ENCODE data around the gene CCDC12. TPM values are rescaled to one million over a fixed set of nuclear protein-coding genes. Genes with fewer than 3 reads are reported as not detected.

CCDC12 gene
- total and polyA plus RNA-seq, 2 donors (not counting 1 experiment from before 2014, with no cell fraction given) = 84.0 to 97.3 TPM

DNA sequence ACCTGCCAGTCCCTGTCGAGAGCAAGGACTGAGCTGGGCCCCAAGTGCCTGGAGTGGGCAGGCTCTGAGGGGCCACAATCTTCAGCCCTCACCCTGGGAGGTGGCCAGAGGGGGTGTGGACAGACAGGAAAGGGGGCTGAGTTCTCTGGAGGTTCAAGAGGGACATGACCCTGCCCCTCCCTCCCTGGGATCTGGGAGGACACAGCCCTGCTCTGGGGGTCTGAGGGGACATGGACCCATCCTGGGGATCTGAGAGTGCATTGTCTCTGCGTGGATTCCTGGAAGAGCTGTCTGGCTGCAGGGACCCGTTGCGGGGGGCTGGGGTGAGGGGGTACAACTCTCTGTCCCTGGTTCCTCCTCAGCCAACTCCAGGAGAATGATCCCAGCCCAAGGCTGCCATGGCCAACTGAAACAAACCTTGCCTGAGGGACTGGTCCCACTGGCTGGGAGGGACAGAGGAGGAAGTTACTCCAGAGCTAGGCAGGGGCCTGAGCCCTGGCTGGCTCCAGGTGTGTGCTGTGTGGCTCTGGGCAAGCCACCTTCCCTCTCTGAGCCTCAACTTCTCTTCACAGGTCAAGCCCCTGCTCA, 70.0 kb downstream of the CCDC12 start:
- ChIA-PET CTCF (no interaction called here), POLR2A (no interaction called here)
- H3K4me3 ChIP-seq (ENCODE audit: control extremely low read depth in 1 of 5, extremely low read depth in 1 of 5, insufficient read depth in 1 of 5, low read depth in 2 of 5, low read length in 4 of 5) = no peak overlapping the region
- H3K4me1 Mint-ChIP-seq = peaks cover 7% of the 10 kb centered on the region
- WGBS (ENCODE audit: insufficient coverage) = 66% methylated on average over 3 of the region's 4 CpGs
- no peaks in the 10 kb centered on the region for H3K9me3 Mint-ChIP-seq (ENCODE audit: insufficient read depth)
- no peaks in the 10 kb centered on the region for H3K79me2 ChIP-seq (ENCODE audit: control insufficient read depth, insufficient read depth, low read length)
- H2AFZ ChIP-seq (ENCODE audit: insufficient read depth, low read depth, low read length, poor library complexity, severe bottlenecking) = no peak overlapping the region
- no peaks in the 10 kb centered on the region for H3K9me3 ChIP-seq (ENCODE audit: control extremely low read depth in 1 of 3, control insufficient read depth in 2 of 3, insufficient read depth in 1 of 3, low read length in 2 of 3)
- H4K20me1 ChIP-seq (ENCODE audit: control insufficient read depth, insufficient read depth, low read length, poor library complexity, severe bottlenecking) = peaks cover 9% of the 10 kb centered on the region
- H3K27ac Mint-ChIP-seq = no peak overlapping the region
- H3K4me3 Mint-ChIP-seq = no peak overlapping the region
- H3K27me3 Mint-ChIP-seq = no peaks in the 10 kb centered on the region
- intact Hi-C loops (cut with micrococcal nuclease) = no loop called here
- no peak for TF ChIP-seq EZH2 (IDR thresholded peaks at IDR 0.05; ENCODE audit: borderline replicate concordance, insufficient read depth, low read depth, low read length, poor library complexity, severe bottlenecking)
- TF ChIP-seq, protein P1, sequence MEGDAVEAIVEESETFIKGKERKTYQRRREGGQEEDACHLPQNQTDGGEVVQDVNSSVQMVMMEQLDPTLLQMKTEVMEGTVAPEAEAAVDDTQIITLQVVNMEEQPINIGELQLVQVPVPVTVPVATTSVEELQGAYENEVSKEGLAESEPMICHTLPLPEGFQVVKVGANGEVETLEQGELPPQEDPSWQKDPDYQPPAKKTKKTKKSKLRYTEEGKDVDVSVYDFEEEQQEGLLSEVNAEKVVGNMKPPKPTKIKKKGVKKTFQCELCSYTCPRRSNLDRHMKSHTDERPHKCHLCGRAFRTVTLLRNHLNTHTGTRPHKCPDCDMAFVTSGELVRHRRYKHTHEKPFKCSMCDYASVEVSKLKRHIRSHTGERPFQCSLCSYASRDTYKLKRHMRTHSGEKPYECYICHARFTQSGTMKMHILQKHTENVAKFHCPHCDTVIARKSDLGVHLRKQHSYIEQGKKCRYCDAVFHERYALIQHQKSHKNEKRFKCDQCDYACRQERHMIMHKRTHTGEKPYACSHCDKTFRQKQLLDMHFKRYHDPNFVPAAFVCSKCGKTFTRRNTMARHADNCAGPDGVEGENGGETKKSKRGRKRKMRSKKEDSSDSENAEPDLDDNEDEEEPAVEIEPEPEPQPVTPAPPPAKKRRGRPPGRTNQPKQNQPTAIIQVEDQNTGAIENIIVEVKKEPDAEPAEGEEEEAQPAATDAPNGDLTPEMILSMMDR (IDR thresholded peaks at IDR 0.05) = no peak
- H3K9ac ChIP-seq (ENCODE audit: low read length) = no peak overlapping the region
- H3K27me3 ChIP-seq (replicated peaks in 1 of 4; ENCODE audit: control extremely low read depth in 1 of 4, control insufficient read depth in 3 of 4, insufficient read depth in 4 of 4, low read length in 3 of 4) = peaks cover 0 to 2% (median 0%) of the 10 kb centered on the region in 4 experiments
- no peak overlapping the region for H3K4me2 ChIP-seq (replicated peaks; ENCODE audit: low read depth, low read length, poor library complexity, severe bottlenecking)
- DNase-seq = no peak
- peaks cover 9 to 12% of the 10 kb centered on the region in 2 donors for H3K4me1 ChIP-seq (ENCODE audit: control insufficient read depth in 2 of 2, insufficient read depth in 2 of 2, low read length in 2 of 2)
- no peak for ATAC-seq (ENCODE audit: low read depth)
- H3K36me3 ChIP-seq (replicated peaks in 1 of 2; ENCODE audit: control extremely low read depth in 1 of 2, control insufficient read depth in 1 of 2, extremely low read depth in 1 of 2, insufficient read depth in 2 of 2, low read length in 1 of 2) = no peaks in the 10 kb centered on the region
- H3K27ac ChIP-seq (ENCODE audit: low read length in 2 of 2) = no peak overlapping the region

DNA sequence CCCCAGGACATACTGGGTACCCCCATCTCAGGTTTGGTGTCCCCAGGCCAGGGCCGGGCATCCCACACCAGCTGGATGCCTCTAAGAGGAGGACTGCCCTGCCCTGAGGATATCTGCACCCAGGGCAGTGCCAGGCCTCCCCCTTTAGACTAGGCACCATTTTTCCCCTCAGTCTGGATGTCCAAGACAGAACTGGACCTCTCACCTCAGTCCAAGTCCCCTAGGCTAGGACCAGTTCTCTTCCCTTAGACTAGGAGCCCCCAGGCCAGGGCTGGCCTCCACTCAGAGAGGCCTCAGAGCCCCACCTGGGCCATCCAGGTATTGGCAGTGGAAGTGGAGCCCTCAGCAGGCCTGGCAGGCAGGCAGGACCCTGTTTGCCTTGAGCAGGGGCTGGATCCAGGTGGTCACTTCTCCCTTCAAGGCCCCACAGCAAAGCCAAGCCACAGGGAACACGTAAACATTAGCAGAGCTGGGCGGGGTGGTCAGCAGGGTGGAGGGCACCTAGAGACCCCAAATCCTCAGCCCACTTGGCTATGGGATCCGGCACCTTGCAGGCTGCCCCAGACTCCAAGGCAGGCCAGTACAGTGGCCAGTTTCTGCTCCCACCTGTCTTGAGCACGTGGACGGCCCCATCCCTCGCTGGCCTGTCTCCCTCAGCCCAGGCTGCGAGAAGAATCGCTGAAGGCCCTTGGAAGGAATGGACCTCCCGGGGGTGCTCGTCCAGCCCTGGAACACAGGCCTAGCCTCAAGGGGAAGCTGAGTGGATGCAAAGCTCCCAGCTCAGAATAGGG, 70.7 kb downstream of the CCDC12 start:
- CTCF ChIA-PET = no interaction called here

More for the DNA sequence above, 70.7 kb downstream of the CCDC12 start:
- intact Hi-C loops (cut with micrococcal nuclease) = no loop called here
- no peak overlapping the region for H3K4me2 ChIP-seq (replicated peaks; ENCODE audit: low read depth, low read length, poor library complexity, severe bottlenecking)
- DNase-seq = no peak
- H3K4me1 Mint-ChIP-seq = peaks cover 7% of the 10 kb centered on the region
- POLR2A ChIA-PET = no interaction called here
- TF ChIP-seq, protein P1 (IDR thresholded peaks at IDR 0.05) = no peak
- TF ChIP-seq EZH2 (IDR thresholded peaks at IDR 0.05; ENCODE audit: borderline replicate concordance, insufficient read depth, low read depth, low read length, poor library complexity, severe bottlenecking) = no peak
- H3K27me3 Mint-ChIP-seq = no peaks in the 10 kb centered on the region
- no peak overlapping the region for H2AFZ ChIP-seq (ENCODE audit: insufficient read depth, low read depth, low read length, poor library complexity, severe bottlenecking)
- no peaks in the 10 kb centered on the region for H3K9me3 Mint-ChIP-seq (ENCODE audit: insufficient read depth)
- H3K4me1 ChIP-seq (ENCODE audit: control insufficient read depth in 2 of 2, insufficient read depth in 2 of 2, low read length in 2 of 2) = peaks cover 9 to 12% of the 10 kb centered on the region in 2 donors
- no peaks in the 10 kb centered on the region for H3K9me3 ChIP-seq (ENCODE audit: control extremely low read depth in 1 of 3, control insufficient read depth in 2 of 3, insufficient read depth in 1 of 3, low read length in 2 of 3)
- no peak overlapping the region for H3K4me3 Mint-ChIP-seq
- no peaks in the 10 kb centered on the region for H3K36me3 ChIP-seq (replicated peaks in 1 of 2; ENCODE audit: control extremely low read depth in 1 of 2, control insufficient read depth in 1 of 2, extremely low read depth in 1 of 2, insufficient read depth in 2 of 2, low read length in 1 of 2)
- peaks cover 9% of the 10 kb centered on the region for H4K20me1 ChIP-seq (ENCODE audit: control insufficient read depth, insufficient read depth, low read length, poor library complexity, severe bottlenecking)
- no peak for ATAC-seq (ENCODE audit: low read depth)
- WGBS (ENCODE audit: insufficient coverage) = 97% methylated on average over 11 of the region's 11 CpGs
- H3K79me2 ChIP-seq (ENCODE audit: control insufficient read depth, insufficient read depth, low read length) = no peaks in the 10 kb centered on the region
- no peak overlapping the region for H3K4me3 ChIP-seq (ENCODE audit: control extremely low read depth in 1 of 5, extremely low read depth in 1 of 5, insufficient read depth in 1 of 5, low read depth in 2 of 5, low read length in 4 of 5)
- no peak overlapping the region for H3K27ac Mint-ChIP-seq
- H3K27ac ChIP-seq (ENCODE audit: low read length in 2 of 2) = no peak overlapping the region
- peaks cover 0 to 2% (median 0%) of the 10 kb centered on the region in 4 experiments for H3K27me3 ChIP-seq (replicated peaks in 1 of 4; ENCODE audit: control extremely low read depth in 1 of 4, control insufficient read depth in 3 of 4, insufficient read depth in 4 of 4, low read length in 3 of 4)
- no peak overlapping the region for H3K9ac ChIP-seq (ENCODE audit: low read length)

All from B cell (primary cell).